GM18502 (cell line): ENCODE results near the gene C19orf47.

Source experiments
- ATAC-seq: cut with Tn5 transposase; IDR thresholded peaks from one replicate; pipeline ENCODE4 v1.9.1; 2021; ENCODE audit warnings: mild to moderate bottlenecking; ENCODE audit not compliant: unreplicated experiment, poor library complexity

Gene C19orf47

DNA sequence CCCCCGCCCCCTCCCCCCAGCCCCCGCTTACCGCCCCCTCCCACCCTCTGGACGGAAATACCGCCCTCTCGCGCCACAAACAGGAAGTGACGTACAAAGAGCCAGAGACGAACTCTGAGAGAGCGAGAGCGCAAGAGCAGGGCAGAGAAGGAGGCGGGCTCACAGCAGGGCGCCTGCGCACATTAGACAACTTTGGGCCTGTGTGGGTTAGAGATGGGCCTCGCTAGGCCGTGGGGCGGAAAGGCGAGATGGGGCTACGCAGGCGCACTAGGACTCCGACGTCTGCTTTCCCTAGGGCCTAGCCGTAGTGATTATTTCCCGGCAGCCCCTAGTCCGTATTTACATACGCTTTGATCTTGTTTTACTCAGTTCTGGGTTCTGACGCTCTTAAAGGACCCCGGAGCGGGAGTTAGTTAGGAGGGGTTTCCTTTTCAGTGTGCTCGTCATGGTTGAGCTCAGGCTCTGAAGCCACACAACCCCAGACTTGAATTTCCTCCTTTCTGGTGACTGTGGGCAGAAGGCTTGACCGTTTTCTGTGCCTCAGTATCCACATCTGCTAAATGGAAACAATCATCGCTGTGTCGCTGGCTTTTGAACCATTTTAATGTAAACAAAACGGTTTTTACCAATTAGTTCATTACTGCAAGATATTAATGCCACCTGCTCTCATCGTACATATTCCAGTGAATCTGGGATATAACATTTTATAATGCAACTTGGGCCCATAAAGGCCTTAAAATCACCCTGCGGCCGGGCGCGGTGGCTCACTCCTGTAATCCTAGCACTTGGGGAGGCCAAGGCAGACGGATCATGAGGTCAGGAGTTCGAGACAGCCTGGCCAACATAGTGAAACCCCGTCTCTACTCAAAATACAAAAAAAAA is 62.6 kb downstream of the C19orf47 start:
- ATAC-seq = peak; percentile 87

GRCh38 chr19:40284501-40285352 is 63.5 kb downstream of the C19orf47 start, which contains the start of gene AKT2:
Gene AKT2, minus strand, starts transcription at chr19:40285345. Its CDS starts 20,078 bp downstream, at chr19:40265267.
- ATAC-seq = peak; percentile 30

DNA sequence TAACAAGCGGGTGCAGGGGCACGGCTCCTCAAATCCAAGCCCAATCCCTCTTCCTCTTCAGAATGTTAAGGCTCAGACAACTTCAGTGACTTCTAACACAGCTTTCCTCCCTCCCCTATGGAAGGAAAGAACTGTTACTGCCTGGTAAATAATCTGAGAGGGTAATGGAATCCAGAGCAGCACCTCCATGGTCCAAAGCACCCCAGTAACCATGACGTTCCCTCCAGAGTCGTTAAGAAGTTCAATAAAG is 64.0 kb downstream of the C19orf47 start:
- ATAC-seq = no peak

DNA sequence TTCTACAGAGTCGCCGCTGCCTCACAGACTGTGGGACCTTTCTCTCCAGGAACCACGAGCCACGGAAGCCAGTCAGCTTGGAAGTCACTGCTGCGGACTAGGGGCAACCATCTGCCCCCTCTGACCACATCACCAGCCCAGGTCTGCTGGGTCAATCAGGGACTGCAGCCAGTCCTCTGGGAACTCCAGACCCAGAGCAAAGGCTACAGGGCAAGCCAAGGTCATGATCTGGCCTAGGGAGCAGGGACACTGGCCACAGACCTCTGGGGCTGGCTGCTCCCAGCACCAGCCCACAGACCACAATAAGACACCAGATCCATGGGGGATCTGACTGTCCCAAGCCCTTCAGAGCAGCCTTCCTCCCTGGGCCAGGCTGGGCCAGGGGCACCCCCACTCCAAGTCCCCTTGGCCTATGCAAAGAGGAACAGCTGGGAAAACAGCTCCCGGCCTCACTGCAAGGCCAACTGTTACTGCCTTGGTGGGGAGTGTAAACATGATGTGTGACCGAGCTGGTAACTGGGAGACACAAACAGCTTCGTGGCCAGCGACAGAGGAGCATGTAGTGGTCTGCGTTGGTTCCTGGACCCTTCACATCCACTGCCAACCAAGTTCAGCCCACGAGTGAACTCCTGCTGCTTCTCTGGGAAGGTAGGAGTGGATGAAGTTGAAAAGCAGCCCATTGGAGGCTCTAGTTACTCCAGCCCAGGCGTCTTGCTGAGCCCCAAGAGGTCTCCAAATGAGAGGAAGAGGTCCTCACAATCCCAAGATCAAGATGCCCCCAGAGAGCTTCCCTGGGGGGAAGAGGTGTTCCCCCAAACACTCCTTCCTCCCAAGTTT is 64.6 kb downstream of the C19orf47 start:
- no peak for ATAC-seq

GRCh38 chr19:40282920-40283319 is 65.3 kb downstream of the C19orf47 start:
- no peak for ATAC-seq

GRCh38 chr19:40282209-40282580 is 66.0 kb downstream of the C19orf47 start:
- ATAC-seq = no peak

DNA sequence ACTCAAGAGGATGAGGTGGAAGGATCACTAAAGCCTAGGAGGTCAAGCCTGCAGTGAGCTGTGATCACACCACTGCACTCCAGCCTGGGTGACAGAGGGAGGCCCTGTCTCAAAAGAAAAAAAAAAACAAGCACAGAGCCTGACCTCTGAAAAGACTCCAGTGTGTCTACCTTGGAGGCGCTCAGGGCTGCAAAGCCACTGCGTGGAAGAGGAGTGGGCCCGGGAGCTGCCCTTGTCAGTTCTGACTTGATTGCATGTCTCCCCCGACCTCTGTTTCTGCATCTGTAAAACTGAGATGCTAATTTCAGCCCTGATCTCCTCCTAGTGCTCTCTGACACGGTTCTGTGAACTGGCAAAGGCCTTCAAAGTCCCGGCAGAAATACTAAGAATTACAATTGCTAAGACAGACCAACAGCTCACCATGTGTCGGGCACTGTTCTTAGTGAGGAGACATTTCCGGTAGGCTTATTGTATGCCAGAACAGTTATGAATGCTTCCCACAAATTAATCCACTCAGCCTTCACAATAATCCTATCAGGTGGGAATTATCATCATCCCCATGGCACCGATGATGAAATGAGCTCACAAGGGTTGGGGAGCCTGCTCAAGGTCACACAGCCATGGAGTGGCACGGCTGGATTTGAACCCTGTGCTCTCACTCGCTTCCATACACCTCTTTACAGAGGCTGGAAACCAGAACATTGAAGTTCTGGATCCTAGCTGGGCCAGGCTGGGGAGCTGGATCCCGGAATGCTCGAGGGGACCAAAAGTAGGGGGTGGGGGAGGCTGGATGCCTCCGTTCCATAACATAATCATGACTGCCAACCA is 66.6 kb downstream of the C19orf47 start:
- ATAC-seq = no peak

DNA sequence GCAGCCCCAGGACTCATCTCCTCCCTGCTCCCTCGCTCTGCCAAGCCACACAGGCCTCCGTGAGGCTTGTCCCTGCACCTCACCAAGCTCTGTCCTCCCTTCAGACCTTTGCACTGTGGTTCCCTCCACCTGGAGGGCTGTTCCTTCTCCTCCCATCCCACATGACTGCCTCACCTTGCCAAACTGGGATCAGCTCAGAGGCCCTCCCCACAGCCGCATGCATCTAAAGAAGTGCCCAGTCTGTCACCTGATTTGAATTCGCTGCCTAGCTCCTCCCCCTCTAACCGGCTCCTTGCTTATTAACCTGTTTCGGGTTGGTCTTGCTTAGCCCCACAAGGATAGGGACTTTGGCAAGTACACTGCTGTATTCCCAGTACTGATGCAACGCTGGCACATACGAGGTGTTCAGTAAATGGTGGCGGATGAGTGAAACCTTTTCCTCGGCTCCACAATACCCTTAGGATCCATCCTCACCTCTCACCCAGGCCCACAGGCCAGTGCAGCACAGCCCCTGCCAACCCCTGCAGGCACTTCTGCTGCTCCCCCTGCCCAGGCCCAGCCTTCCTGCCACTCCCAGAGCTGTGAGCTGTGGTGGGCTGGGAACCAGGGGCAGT is 67.5 kb downstream of the C19orf47 start:
- no peak for ATAC-seq

GRCh38 chr19:40279761-40280607 is 68.2 kb downstream of the C19orf47 start:
- ATAC-seq = no peak

DNA sequence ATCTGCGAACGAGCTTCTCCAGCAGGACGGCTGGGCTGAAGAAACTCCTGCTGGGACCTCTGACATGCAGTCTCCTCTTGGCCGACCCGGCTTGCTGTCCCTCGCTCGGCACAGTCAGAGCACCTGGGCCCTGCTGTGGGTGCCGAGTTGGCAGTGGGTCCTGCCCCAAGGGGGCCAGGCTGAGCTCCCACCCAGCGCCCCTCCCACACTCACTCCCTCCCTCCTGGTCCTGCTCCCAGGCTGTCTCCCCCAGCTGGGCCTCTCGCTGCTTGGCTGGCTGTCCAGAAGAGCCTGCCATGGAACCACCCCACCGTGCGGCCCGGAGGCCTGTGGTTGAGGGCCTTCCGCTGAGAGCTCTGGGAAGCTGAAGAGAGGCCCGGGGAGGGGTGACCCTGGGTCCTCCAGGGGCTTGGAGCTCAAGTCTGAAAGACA is 69.1 kb downstream of the C19orf47 start:
- no peak for ATAC-seq

DNA sequence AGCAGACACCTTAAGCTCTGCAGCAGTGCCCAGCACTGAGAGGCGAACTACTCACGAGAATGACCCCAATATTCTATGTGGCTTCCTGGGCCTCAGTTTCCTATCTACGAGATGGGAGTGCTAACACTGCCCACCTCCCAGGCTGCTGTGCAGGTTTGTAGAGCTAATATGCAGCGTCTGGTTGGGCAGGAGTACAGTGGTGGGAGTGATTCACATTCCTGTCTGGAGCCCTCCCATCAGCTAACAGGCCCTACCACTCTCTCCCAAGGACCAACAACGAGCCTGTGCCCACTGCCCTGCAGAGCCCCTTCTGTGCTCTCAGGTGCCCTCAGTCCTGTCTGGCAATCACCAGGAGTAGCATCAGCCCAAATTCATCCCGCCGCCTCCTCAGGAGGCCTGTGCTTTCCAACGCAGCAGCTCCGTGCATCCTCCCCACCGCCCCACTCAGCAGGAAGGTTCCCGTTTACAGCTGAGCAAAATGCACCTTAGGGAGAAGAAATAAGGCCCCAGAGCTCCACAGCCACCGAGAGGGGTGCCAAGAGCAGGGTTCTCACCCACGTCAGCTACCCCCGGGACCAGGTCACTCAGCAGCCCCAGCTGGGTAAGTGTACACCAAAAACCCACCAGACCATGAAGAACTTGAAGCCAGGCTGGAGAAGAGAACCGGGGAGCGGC is 69.7 kb downstream of the C19orf47 start:
- no peak for ATAC-seq

DNA sequence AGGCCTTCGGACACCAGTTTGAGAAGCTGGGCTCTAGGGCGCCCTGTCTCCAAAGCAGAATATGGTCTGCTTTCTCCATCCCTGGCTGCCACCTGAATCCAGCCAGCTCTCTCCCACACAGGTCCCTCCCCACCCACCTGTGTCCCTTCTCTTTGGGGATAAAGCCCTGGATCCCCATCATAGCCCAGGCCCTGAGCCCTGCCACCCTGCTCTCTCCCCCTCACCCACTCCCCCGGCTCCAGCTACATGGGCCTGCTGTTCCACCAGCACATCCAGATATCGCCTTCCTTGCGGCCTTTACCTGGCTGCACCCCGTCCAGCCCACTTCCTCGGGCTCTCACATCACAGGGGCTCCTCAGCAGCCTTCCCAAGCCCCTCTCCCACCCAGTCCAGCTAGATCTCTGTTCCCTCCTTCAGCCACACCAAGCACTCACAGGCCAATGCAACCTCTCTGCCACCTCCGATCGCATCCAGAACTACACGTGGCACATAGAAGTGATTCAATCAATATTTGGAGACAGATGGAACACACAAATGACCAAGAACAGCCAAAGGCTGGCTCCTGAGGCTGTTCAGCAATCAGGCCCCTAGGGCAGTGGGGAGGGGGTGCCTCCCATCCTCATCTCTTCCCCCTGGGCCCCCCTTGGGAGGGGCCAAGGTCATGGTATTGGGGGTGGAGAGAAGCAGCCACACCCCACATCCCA is 70.7 kb downstream of the C19orf47 start:
- ATAC-seq = no peak

DNA sequence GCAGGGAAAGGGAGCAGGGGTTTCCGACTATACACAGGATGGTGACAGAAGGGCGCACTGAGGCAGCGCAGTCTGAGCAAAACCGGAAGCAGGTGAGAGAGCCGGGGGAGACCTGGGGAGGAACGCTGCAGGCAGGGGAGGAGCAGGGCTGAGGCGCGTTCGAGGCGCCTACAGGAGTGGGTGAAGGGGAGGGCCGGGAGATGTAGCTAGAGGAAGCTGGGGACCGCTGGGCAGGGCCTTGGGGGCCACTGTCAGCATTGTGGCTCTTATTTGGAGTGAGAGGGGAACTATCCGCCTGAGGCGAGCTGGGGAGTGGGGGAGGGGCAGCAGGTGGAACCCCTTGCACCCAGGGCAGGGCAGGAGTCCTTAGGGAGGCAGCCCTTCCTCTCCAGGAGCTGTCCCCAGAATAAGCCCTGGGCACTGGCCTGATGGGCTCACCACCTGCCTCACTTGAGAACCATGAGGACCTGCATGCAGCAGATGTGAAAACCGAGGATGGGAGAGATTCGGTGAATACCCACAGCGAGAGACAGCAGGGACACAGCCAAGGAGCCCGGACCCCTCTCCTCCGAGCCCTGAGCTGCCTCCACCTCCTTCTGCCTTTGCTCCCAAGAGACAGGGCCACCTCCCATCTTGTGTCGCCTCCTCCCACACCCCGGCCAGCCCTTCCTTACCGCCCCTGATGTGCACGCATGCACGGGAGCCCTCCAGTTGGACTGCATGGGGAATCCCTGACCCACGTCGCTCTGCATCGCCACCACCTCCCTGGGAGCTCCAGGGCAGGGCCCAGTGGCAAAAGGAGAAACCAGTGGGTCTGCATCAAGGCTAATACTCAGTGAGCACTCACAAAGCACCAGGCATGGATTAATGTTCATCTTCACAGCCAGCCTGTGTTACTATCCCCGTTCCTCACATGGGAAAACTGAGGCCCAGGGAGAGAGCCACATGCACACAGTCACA is 73.3 kb downstream of the C19orf47 start:
- peak; percentile 45 for ATAC-seq

DNA sequence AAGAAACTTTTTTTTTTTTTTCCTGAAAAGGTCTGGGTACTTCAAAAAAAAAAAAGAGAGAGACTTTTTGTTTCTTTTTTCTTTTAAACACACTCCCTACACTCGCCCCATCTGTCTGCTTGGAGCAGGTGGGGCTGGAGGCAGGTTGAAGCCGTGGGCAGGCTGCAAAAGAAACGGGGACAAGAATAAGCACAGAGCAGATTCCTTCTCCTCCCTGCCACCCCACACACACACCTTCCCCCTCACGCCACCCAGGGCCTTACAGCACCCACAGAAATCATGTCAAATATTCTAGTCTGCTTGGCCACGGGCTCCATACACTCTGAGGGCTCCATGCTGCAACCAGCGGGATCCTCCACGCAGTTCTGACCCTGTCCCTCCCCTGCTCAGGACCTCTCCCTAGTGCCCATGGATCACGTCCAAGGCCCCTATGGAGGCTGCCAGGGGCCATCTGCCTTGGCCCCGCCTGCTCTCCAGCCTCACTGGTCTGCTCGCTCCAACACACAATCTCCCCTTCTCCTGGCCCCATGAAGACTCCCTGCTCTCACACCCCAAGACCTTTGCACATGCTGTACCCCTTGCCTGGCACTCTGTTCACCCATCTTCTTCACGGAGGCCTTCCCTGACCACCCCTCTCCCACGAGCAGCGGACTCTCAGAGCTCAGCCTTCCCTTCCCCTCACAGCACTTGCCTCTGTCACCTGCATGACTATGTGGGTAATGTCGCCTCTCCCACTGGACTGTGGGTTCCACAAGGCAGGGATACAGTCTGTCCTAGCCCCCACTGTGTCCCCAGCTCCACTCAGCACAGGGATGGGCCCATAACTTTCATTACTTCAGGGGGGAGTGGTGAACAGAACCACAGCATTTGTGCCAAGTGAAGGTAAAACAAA is 74.5 kb downstream of the C19orf47 start:
- no peak for ATAC-seq

DNA sequence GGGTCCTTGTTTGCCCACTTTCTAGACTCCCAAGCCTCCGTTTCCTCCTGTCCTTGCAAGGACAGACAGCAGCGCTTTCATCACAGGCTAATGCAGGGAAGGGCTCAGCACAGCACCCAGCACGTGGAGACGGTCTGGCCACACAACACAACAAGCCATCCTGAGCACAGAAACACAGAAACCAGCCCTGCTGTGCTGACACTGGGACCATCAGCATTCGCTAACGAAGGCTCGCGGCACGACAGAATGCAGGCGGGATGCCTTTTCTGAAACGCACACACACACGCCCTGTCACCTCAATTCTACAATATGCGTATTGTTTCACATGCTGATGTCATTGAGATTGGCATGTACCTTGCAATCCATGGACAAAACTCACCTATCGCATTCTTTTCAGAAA is 75.9 kb downstream of the C19orf47 start:
- no peak for ATAC-seq
